ENCODE measurements around the gene MICB. TPM values are rescaled to one million over a fixed set of nuclear protein-coding genes. Genes with fewer than 3 reads are reported as not detected.
A peak's percentile ranks its signal among the peaks of the same experiment; 100 is the strongest.

The MICB gene
- total RNA-seq (2021; fragmentation: NEBNext Ultra II Directional; extraction: Animal tissue kit (Norgen Biotek cat#: 25700)) (15.4 and 16.2 TPM in 2 replicates), polyA plus RNA-seq (2011; rRNA removed) (19.7 and 25.3 TPM in 2 replicates), polyA minus RNA-seq (2011; rRNA and poly(A)+ RNA removed) (32.5 and 36.6 TPM in 2 replicates)
- 20.3 TPM for polyA plus RNA-seq (2011; cell fraction: cytosol; rRNA removed)
- 25.2 TPM for polyA plus RNA-seq (2011; cell fraction: nucleus; rRNA removed)
- 16.5 to 17.6 TPM (median 17.0 TPM) in 4 replicates for polyA plus RNA-seq (2012, experiment 1 of 2)
- 19.7 TPM for polyA plus RNA-seq (2012, experiment 2 of 2)
- 24.5 TPM for polyA plus RNA-seq (2013, experiment 1 of 2)
- polyA plus RNA-seq (2013, experiment 2 of 2): 26.7 TPM
- 16.9 TPM for polyA minus RNA-seq (2011; cell fraction: cytosol; rRNA and poly(A)+ RNA removed)
- 16.0 TPM for polyA minus RNA-seq (2011; cell fraction: nucleus; rRNA and poly(A)+ RNA removed)
- long read RNA-seq, experiment 1, partial matches to known transcripts: 13 of 16 reads
- long read RNA-seq, experiment 1, other reads (novel, unspliced or antisense): 0 of 16 reads
- long read RNA-seq, experiment 2, partial matches to known transcripts: 1 of 1 reads
- long read RNA-seq, experiment 2, other reads (novel, unspliced or antisense): 0 of 1 reads

DNA sequence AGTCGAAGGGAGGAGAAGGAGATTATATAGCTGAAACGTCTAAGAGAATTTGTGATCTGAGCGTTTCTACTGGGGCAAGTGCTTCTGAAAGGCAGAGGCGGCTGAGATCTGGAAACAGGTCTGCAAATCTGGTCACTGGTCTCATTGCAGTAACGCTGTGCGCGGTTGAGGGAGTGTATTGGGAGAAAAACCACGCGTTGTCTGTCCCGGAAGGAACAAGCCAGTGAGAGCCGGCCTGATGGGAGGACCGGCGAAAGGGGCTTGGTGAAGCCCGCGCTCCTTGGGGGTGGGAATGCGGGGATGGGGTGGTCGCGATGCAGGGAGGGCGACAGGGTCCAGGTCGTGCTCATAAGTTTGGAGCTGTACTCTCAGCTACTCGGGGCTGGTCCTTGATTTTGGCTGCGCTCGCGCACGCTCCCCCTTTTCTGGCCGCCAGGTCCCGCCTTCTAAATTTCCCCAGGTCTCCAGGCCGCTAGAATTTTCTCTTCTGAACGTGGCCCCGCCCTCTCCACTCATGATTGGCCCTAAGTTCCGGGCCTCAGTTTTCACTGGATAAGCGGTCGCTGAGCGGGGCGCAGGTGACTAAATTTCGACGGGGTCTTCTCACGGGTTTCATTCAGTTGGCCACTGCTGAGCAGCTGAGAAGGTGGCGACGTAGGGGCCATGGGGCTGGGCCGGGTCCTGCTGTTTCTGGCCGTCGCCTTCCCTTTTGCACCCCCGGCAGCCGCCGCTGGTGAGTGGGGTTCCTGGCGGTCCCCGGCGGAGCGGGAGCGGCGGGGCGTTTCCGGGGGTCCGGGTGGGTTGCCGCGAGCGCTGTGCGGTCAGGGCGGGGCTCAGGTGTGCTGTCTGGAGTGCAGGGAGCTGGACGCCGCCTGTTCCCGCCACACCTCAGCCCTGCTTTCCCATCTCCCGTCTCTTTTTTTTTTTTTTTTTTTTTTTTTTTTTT, at the start of gene MICB:
MICB (plus strand) TSS at position 615 of the 946 bp plus-strand sequence; CDS start at position 664, 49 bp downstream.
- Histone ChIP-seq H3K79me1 (ENCODE audit: low read depth, low read length) (no peaks in the 10 kb centered on the region), H3K36me3 (ENCODE audit: control insufficient read depth in 2 of 4, insufficient read depth in 4 of 4, low read length in 3 of 4) (no peaks in the 10 kb centered on the region), H3K9ac (replicated peaks in 1 of 4; ENCODE audit: extremely low read depth in 1 of 4, low read depth in 3 of 4, low read length in 3 of 4) (peak within 1 kb of the TSS; percentile 14 to 73 (median 34); a peak in 5 of 7 replicates), H3K79me2 (ENCODE audit: control insufficient read depth in 1 of 2, insufficient read depth in 2 of 2, low read length in 2 of 2) (peaks cover 0 to 24% of the 10 kb centered on the region in 2 experiments; a peak in 2 of 4 replicates), H3K27me3 (replicated peaks in 1 of 4; ENCODE audit: control insufficient read depth in 3 of 4, extremely low read depth in 1 of 4, insufficient read depth in 3 of 4, low read length in 3 of 4) (peaks cover 0 to 15% (median 9%) of the 10 kb centered on the region in 4 experiments; a peak in 6 of 7 replicates), H2BK120ac (replicated peaks; ENCODE audit: low read depth, low read length) (no peak within 1 kb of the TSS), H4K8ac (ENCODE audit: extremely low read depth, insufficient read depth, low read length) (peak within 1 kb of the TSS; percentile 14; the same call in 1 of the 2 replicates), H4K5ac (ENCODE audit: insufficient read length, low read depth, low read length) (no peak within 1 kb of the TSS), H3K4ac (replicated peaks; ENCODE audit: insufficient read length, low read depth, low read length) (no peak within 1 kb of the TSS), H3K4me1 (replicated peaks in 1 of 4; ENCODE audit: control insufficient read depth in 3 of 4, insufficient read depth in 4 of 4, low read length in 3 of 4) (peaks cover 6 to 17% (median 9%) of the 10 kb centered on the region in 4 experiments), H3K23me2 (ENCODE audit: low read depth, low read length) (peaks cover 8% of the 10 kb centered on the region; the same call in 1 of the 2 replicates), H4K20me1 (replicated peaks in 1 of 2; ENCODE audit: control insufficient read depth in 1 of 2, insufficient read depth in 2 of 2, low read length in 2 of 2) (peaks cover 2 to 3% of the 10 kb centered on the region in 2 experiments), H4K91ac (replicated peaks; ENCODE audit: insufficient read length, low read length) (peak within 1 kb of the TSS; percentile 56), H3K14ac (ENCODE audit: insufficient read length) (no peak within 1 kb of the TSS), H3K4me2 (ENCODE audit: insufficient read depth in 1 of 2, low read depth in 2 of 2, low read length in 2 of 2) (peak within 1 kb of the TSS; percentile 78 to 83), H3K18ac (ENCODE audit: extremely low read depth, low read length) (peak within 1 kb of the TSS; percentile 83; the same call in 1 of the 2 replicates), H3K9me3 (ENCODE audit: insufficient read depth in 2 of 2, low read depth in 1 of 2, low read length in 1 of 2) (no peaks in the 10 kb centered on the region), H2BK15ac (ENCODE audit: low read length) (no peak within 1 kb of the TSS; the same call in 1 of the 2 replicates), H3K4me3 (ENCODE audit: extremely low read depth in 1 of 4, insufficient read depth in 2 of 4, low read depth in 3 of 4, low read length in 4 of 4) (peak within 1 kb of the TSS; percentile 49 to 75 (median 62)), H2BK5ac (ENCODE audit: low read depth, low read length) (no peak within 1 kb of the TSS), H2AFZ (ENCODE audit: low read length) (peak within 1 kb of the TSS; percentile 18; the same call in 1 of the 2 replicates), H3K56ac (replicated peaks; ENCODE audit: insufficient read length, low read depth, low read length) (no peak within 1 kb of the TSS), H2AK5ac (ENCODE audit: low read depth, low read length) (no peak within 1 kb of the TSS), H2BK12ac (ENCODE audit: low read depth, low read length) (0 out of 2 replicates have a peak within 1 kb of the TSS, but pooled peaks have one; percentile 39), H3K23ac (ENCODE audit: insufficient read length) (no peak within 1 kb of the TSS), H3K27ac (ENCODE audit: low read depth, low read length) (no peak within 1 kb of the TSS), H2BK20ac (ENCODE audit: low read length) (no peak within 1 kb of the TSS)
- WGBS, 2 experiments (ENCODE audit: extremely low coverage in 1 of 2, insufficient coverage in 1 of 2, insufficient read length in 1 of 2, insufficient replicate concordance in 2 of 2, low coverage in 1 of 2, low lambda C conversion rate in 2 of 2, missing lambda C conversion rate in 1 of 2): 3% methylated on average over 43 of the region's 64 CpGs; no CpG with 5 or more reads in 1 of the 2 experiments
- ChIA-PET CTCF (ENCODE audit: partially characterized antibody) (interaction anchor here (0.6 to 1.8 kb wide), 5 partner anchors 33 to 153 kb away, joined by 3 to 8 read pairs (median 4); no protein-coding TSS in a partner anchor), POLR2A (ENCODE audit: partially characterized antibody) (interaction anchor here (0.8 to 8.2 kb wide), 17 partner anchors 12 to 205 kb away, joined by 3 to 136 read pairs (median 4); partner anchors contain the start of genes ABHD16A, ATP6V1G2, BAG6 and DDX39B)
- DNase-seq (ENCODE audit: low read depth in 1 of 2, low spot score in 2 of 2) (peak; percentile 56 to 85), FAIRE-seq (no peak)
- peak; percentile 47; the same call in 1 of the 2 replicates for TF ChIP-seq KDM1A (IDR thresholded peaks at IDR 0.05; ENCODE audit: borderline replicate concordance, low read length)
- no peak for TF ChIP-seq BCL11A (IDR thresholded peaks at IDR 0.05; ENCODE audit: low read depth in 2 of 2, low read length in 2 of 2)
- peak; percentile 54; the same call in 1 of the 2 replicates for TF ChIP-seq PHF8 (conservative IDR thresholded peaks at IDR 0.05; ENCODE audit: low read depth, low read length)
- TF ChIP-seq SP2 (IDR thresholded peaks at IDR 0.05; ENCODE audit: low read length): no peak
- TF ChIP-seq CBX5 (IDR thresholded peaks at IDR 0.05; ENCODE audit: low read depth, low read length): no peak
- 0 out of 2 replicates have a peak, but pooled peaks have one; percentile 63 for TF ChIP-seq POLR2AphosphoS5 (IDR thresholded peaks at IDR 0.05; ENCODE audit: low read depth, low read length)
- no peak for TF ChIP-seq FOSL1 (IDR thresholded peaks at IDR 0.05; ENCODE audit: insufficient read depth, low read depth, low read length)
